ENCODE measurements around the gene MTUS2.

MTUS2 gene

GRCh38 chr13:29427937-29428309, 607.8 kb downstream of the MTUS2 start:
- H3K4me3 ChIP-seq (ENCODE audit: low read depth, low read length), result no peak overlapping the region
- no peak for TF ChIP-seq CTCF (IDR thresholded peaks at IDR 0.05; ENCODE audit: borderline replicate concordance, insufficient read depth, low read depth, low read length)

- H3K4me3 ChIP-seq (ENCODE audit: low read depth, low read length), result no peak overlapping the region
- TF ChIP-seq CTCF (IDR thresholded peaks at IDR 0.05; ENCODE audit: borderline replicate concordance, insufficient read depth, low read depth, low read length), result no peak
Observed at GRCh38 chr13:29428310-29429181, 608.4 kb downstream of the MTUS2 start.

- no peak overlapping the region for H3K4me3 ChIP-seq (ENCODE audit: low read depth, low read length)
- TF ChIP-seq CTCF (IDR thresholded peaks at IDR 0.05; ENCODE audit: borderline replicate concordance, insufficient read depth, low read depth, low read length), result no peak
Observed at GRCh38 chr13:29429286-29429900, 609.3 kb downstream of the MTUS2 start.

GRCh38 chr13:29434217-29434945, 614.2 kb downstream of the MTUS2 start:
- H3K4me3 ChIP-seq (ENCODE audit: low read depth, low read length), result no peak overlapping the region
- no peak for TF ChIP-seq CTCF (IDR thresholded peaks at IDR 0.05; ENCODE audit: borderline replicate concordance, insufficient read depth, low read depth, low read length)

- no peak overlapping the region for H3K4me3 ChIP-seq (ENCODE audit: low read depth, low read length)
- TF ChIP-seq CTCF (IDR thresholded peaks at IDR 0.05; ENCODE audit: borderline replicate concordance, insufficient read depth, low read depth, low read length), result no peak
Observed at GRCh38 chr13:29435125-29435911, 615.2 kb downstream of the MTUS2 start.

DNA sequence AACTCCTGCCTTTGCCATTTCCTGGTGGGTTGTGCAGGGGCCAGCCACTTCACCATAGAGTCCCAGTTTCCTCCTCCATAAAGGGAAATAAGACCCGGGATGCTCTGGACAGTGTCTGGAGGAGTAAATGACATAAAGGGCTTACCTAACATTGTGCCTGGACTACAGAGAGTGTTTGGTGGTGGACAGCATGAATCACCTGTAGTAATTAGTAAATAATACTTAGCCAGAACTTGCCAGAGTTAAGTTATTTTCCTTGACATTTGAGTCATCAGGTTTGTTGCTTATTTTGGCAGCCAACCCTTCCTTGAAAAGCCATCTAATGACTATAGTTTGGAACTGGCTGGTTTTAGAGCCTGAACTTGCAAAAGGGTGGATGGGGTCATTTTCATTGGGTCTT, 616.2 kb downstream of the MTUS2 start:
- TF ChIP-seq CTCF (IDR thresholded peaks at IDR 0.05; ENCODE audit: borderline replicate concordance, insufficient read depth, low read depth, low read length), result no peak
- H3K4me3 ChIP-seq (ENCODE audit: low read depth, low read length), result no peak overlapping the region
